Measurements from ENCODE around the gene TP63.

TP63 gene

DNA sequence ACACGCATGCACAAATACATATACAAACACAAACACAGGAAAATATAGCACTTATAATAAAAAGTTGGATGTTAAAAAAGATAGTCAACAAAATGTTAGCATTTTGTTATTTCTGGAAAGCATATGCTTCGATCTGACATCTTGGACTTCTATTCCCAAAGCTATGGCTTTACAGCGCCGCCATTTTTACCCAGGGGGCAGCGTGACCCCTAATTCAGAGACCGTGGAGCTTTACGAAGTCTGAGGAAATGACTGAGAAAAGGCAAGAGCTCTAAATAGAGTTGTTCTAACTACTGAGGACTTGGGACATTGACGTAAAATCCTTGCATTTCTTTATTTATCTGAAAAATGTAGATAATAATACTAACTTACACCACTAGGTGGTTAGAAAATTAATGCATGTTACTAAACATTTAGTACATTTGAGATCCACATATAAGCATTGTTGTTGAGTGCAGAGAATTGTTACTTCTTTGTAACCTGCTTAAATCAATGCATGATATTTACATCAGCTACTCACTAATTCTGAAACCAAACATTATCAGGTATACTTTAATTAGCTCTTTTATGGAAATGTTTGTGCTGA, 155.4 kb downstream of the TP63 start:
- no peak for DNase-seq

DNA sequence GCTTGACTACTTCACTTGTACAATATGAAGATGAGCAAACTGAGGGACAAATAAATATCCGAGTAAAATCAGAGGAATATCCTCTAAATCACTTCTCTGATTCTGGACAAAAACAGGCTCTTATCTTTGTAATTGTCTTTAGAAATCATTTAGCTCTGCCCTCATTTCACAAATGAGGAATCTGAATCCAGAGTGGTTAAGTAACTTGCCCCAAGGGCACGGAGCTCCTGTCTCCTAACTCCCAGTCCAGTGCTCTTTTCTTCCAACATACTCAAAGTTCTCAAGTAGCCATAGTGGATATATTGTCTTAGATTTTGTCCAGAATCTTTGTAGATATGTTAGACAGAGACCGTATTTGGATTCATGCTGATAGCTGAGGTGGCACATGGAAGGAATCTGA, 156.0 kb downstream of the TP63 start:
- DNase-seq, result no peak

DNA sequence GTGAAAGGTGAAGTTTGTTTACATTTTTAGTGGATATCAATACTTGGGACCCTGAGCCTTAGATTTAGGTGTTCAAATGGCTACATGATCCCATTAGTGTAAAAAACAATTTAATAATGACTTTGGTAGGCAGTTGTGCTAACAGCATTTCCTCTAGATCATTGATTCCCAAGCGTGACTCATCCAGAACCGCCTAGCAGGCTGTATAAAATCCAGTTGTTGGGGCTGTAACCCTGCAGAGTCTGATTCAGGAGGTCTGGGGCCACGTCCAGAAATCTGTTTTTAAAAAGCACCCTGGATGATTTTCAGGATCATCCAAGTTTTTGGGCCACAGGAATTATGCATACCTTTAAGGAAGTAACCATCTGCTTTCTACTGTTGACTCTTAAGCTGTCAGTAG, 156.4 kb downstream of the TP63 start:
- DNase-seq, result no peak

DNA sequence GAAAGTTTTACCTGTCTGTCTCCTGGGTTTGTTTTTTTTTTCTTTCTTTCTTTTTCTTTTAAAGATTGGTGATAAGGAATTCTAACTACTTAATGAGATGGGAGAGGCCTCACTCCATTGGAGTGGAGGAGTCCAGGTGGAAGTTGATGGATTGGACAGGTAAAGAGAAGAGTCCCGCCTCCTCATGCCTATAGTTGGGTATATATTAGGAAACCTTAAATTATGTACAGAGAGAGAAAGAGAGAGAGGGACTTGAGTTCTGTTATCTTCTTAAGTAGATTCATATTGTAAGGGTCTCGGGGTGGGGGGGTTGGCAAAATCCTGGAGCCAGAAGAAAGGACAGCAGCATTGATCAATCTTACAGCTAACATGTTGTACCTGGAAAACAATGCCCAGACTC, 158.2 kb downstream of the TP63 start:
- DNase-seq, result no peak

DNA sequence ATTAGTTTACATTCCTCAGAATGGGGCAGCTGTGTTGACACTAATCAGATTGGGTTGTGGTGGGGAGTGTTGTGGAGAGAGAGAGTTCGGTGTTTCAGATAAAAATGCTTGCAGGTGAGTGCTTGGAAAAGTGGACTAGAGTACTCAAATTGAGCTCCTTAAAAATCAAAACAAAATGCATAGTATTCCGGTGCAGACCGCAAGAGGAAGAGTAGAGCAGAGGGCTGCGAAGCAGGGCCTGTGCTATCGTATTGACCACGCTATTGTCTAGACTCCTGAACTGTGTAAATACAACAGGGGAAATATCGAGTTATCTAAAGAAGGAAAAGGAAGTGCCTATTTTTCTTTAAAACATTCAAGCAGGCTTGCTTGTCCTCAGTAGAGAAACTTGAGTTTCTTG, 159.5 kb downstream of the TP63 start:
- no peak for DNase-seq

DNA sequence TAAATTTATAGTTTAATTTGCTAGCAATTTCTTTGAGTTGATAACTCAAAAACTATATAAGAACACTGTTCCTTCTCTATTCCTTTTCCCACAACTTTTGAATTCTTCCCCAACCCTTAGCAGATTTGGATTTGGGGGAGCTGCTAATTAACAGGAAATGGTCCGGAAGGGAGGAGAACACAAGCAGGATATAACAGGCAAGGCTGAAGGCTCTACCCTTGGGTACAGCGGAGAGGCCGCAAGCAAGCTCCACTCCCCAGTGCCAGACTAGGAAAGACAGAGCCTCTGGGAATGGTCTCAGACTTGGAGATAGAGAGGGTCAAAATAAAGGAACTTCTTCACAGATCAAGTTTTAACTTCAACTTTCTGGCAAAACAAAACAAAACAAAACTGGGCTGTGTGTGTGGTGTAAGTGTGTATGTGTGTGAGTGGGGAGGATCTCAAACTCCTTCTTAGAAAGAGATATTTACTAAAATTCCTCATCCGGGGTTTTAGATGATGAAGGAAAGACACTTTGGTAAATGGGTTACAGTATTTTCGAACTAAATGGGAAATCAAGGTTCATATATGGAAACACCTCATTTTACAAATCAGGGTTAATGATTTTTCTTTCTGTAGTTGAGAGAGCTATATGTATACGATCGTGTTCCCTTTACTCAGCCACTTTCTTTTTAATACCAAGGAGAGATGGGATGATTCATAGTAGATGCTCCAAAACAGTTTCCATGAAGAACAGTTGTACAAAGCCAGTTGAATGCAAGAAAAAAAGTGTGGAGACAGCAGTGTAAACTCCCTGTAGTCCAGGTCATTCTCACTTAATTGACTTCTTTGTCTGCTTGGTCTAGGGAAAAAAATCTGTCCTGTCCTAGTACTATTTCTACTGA, 161.1 kb downstream of the TP63 start:
- DNase-seq, result no peak

DNA sequence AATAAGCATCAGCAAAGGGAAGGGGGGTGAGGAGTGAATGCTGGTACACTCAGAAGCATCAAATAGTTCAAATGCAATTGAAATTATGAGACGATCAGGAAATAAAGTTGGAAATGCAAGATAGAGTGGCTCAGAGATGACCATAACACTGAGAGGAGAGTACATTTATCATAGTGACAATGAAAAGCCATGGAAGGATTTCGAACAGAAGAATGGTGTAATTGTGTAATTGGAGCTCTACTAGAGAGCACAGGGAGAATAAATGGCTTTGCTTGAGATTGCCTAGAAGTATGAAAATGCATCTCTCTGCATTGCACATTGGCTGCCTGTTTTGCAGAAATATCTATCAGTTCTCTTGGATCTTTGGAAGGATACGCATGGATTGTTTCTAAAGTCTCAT, 163.3 kb downstream of the TP63 start:
- no peak for DNase-seq

DNA sequence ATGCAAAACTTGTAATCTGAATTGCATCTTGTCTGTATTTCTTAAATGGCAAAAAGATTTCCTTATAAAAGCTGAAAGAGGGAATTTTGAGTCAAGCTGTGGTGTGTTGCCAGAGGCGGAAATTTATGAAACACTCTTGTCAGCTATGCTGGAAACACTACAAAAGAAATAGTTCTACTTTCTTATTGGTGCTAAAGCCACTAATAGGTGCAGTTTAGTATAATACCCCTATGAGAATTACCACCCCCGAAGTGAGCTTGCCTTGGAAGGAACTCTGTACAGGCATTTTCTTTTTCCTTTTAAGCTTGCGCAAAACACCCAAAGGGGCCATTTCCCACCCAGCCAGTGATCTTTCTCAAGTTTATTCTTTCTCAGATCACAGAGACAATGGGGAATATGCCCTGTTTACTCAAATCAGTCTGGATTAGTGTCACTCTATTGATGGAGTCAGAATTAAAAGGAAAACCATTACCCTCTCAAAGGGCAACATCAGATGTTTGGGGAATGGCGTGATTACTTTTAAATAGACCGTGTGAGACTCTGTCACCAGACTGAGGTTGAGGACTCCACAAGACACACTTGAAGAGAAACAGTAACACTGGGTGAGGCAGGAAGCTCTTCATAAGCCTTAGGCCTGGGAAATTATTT, 166.0 kb downstream of the TP63 start:
- no peak for DNase-seq

DNA sequence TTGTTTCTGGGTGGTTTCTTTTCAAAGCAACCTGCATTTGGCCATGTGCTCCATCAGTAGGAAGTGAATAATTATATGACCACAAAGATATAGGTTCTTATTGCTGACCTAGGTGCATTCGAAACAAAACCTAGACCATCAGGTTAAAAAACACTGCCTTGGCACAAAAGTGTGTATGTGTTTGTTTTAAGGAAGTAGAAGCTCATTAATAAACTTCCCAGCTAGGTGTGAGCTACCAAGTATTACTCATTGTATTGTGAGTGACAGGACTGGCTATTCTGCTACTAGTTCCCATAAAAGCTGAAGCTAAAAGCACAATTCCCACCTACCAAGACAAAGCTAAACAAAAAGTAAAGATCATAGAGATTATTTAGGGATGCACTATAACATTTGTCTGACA, 168.2 kb downstream of the TP63 start:
- no peak for DNase-seq

DNA sequence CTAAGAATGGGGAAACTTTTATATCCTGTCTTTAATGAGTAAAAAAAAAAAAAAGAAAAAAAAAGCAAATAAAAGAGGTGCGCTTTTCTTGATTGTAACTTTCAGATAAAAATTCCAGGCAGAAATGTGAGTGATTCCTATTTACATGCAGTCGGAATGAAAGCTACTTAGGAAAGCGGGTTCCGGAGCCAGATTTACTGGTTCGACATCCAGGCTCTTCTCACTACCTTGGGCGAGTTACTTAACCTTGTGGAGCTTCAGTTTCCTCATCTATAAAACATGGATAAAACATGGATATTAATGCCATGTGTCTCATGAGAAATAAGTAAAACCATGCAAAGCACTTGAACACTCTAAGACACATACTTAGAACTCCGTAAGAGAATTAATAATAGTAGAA, 169.2 kb downstream of the TP63 start:
- no peak for DNase-seq

DNA sequence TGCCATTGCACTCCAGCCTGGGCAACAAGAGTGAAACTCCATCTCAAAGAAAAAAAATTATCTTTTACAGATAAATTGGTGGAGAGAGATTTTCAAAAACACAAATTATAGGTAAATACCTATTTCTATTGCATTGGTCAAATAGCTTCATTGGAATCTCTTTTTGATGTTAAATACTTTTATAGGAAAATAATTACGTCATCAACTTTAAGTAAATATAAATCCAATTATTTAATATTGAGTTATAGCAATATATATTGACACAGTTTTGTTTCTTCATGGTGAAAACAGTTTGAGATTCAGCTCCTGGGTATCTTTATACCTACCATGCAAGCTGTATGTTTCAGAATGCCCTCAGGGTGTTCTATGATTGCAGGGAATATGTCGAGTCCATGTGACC, 172.1 kb downstream of the TP63 start:
- DNase-seq, result no peak

DNA sequence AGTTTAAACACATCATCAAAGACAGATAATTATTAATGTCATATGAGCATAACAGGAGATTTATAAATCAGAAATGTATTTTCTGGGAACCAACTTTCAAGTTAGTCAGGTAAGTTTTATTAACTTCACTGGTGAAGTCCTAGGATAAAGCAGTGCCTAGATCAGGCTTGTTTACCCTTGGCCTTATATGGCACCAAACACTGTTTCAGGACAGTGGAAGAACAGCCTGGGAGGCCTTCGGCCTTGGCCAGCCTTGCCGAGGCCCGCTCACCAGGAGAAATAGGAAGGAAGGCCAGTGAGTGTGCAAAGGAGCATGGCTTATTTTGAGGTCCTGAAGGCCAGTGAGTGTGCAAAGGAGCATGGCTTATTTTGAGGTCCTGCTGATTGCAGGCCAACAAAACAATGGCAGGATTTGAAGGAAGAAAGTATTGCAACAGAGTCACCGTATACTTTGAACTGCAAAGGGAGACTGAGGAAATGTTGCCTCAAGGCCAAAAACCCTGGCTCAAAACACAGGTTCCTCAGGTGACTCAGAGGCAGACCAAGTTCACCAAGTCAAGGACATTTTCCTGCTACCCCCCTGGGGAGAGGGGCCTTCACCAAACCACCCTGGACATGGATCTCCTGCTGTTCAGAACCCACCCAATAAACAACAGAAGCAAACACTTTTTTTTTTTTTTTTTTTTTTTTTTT, 174.3 kb downstream of the TP63 start:
- no peak for DNase-seq

DNA sequence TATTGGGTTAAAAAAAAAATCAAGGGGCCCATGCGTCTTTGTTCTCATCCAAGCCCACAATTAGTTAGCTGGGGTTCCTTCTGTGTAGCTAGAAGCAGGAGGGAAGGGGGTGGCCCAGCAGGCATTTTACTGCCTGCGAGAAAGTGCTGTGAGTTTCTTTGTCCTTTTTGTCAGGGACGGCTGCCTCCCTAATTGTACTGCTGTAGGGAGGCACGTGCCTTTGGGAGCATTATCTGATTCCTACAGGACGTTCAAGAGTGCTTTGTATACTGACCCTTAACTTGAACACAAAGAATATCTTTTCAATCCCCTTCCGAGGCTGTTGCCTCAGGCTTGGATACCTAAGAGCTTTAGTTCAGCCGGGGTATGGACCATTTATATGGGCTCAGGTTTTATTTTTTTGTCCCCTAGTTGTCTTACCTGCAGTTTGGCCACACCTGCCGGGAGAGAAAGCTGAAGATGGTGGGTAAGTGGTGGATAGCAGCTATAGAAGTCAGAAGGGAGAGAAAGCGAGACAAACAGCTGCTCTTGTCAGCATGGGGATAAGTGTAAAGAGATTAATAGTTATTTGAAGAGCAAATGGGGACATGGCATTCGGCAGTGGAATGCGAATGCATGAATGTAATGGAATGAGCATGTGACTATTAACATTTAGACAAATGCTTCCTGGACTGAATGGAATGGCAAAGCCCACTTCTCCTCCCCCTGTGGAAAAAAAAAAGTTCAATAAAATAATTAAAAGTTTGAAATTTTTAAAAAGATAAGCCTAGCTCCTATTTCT, 175.2 kb downstream of the TP63 start:
- no peak for DNase-seq

DNA sequence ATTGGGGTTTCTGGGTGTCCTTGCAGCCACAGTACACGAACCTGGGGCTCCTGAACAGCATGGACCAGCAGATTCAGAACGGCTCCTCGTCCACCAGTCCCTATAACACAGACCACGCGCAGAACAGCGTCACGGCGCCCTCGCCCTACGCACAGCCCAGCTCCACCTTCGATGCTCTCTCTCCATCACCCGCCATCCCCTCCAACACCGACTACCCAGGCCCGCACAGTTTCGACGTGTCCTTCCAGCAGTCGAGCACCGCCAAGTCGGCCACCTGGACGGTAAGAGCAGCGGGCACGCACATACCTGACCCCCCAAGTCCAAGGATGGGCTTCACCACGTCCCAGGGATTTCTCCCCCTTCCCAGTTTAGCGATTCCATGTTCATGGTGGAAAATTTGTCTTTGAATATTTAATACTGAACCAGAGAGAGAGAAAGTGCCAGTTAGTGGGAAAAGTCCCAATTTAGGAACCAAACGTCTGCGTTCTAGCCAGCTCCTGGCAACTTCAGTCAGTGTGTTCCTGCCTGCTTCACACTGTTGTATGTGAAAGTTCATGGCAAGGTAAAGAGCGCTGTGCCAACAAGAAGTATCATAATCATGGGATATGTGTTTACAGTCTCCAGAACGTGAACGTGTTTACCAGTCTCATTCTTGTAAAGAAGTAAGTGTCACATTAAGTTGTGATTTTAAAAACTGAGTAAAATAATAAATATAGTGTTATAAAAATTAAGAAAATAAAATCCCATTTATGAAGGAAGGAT, 177.2 kb downstream of the TP63 start:
- DNase-seq, result no peak

DNA sequence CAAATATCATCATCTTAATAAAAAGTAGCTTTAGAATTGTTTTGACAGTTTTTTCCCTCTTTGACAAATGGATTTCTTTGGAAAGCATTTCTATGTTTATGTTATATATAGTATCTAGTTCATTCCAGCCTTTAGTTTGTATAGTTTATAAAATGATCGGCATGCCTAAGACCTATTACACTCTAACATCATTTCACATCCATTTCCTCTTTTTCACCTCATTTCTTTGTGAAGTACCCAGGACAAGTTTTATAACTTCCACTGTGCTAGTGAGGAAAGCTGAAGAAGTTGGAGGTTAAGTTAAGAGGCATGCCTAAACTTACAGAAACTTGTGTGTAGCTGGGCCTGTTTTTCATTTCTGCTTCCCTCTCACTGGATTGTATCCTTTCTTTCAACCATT, 178.4 kb downstream of the TP63 start:
- no peak for DNase-seq

DNA sequence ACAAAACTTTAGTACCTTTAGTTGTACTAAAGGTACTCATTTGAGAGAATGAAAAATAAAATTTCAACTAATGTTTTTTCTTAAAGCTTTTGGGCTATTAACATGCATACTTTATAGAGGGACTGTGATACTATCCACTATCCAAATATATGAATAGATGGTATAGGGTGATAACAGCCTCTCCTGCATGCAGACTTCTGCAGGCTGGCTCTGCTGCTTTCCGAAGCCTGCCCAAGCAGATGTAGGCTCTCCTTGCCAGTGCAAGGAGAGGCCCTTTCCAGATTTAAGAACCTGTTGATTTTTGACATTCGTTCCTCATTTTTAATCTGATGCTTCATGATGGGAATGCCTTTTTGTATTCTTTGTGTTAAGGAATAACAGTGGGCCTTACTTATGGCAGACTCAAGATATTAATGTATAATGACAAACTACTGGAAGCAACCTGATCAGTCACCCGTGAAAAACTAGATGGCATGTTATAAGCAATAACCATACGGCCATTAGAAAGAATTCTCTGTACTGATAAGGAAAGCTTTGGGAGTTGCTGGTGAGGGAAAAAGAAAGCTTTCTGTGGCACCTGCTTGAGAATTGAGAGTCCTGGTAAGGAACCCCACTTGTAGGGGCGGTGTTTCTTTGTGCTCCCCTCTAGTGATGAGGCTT, 181.7 kb downstream of the TP63 start:
- no peak for DNase-seq

DNA sequence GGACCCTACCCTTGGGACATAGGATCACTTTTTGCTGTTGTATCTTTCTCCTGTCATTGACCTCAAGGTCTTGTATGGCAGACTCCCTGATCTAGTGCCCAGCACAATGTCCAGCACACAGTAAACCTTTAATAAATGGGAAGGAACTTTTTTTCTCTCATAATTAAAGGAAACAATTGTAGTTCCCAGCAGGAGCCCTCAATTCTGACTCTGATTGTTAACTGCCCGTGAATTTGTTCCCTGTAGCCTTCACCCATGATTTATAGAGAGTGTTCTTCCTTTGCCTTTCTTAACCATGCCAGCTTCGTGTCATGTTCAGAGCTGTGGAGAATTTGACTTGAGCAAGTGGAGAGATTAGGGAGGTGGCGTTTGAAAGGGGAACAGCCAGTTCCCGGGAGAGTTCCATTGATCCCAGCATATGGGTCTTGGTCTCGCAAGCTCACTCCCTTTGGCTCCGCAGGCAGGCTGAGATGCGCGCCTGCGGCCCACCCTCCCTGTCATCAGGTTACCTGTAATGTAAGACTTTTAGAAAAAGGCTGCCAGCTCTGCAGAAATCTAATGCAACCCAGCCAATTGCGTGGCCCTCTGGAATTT, 182.6 kb downstream of the TP63 start:
- no peak for DNase-seq

DNA sequence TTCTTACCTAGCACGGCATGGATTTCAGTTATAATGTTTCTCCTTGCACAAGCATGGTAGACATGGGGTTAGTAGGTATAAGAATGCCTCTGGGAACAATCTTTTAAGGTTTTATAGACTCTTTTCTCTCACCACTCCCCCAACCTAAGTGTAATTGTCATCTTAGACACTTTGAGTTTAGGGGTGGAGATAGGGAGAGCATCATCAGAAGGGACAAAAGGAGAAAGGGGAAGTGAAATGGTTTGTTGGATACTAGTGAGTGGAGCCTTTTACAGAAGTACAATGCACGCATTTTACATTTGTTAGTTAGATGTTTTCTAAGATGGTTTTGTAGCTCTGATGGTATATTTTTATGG, 189.2 kb downstream of the TP63 start:
- DNase-seq, result no peak

DNA sequence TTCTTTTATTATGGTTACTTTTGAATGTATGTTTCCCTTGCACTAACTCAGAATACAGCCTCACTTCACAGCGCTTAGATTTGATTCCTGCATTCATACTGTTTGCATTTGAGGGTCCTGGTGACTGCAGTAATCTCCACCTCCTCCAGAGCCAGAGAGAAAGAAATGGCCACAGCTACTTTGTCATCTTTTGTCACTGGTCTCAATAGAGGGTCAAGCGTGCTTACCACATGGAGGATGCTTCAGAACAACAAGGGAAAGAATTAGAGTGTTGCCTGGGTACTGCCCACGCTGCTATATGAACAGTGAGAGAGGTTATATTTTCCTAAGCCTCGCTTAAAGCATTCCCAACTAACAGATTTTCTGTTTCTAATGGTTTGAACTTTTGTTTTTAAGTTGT, 190.1 kb downstream of the TP63 start:
- no peak for DNase-seq

DNA sequence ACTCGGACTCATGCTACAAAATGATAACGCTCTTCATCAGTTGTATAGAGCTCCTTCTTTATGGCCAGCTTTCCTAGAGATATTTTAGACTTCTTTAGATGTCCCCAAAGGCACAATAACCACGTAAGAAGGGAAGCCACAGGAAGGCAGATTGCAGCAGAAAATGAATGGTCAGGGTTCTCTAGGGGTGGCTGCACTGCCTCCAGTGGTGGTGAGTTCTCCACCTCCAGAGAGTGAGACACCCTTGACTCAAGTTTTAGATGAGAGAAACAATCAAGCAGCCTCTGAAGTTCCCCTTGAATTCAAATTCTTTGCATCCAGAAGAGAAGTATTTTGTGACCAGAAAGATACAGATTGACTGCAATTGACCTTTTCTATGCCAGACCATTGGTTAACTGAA, 191.5 kb downstream of the TP63 start:
- no peak for DNase-seq

DNA sequence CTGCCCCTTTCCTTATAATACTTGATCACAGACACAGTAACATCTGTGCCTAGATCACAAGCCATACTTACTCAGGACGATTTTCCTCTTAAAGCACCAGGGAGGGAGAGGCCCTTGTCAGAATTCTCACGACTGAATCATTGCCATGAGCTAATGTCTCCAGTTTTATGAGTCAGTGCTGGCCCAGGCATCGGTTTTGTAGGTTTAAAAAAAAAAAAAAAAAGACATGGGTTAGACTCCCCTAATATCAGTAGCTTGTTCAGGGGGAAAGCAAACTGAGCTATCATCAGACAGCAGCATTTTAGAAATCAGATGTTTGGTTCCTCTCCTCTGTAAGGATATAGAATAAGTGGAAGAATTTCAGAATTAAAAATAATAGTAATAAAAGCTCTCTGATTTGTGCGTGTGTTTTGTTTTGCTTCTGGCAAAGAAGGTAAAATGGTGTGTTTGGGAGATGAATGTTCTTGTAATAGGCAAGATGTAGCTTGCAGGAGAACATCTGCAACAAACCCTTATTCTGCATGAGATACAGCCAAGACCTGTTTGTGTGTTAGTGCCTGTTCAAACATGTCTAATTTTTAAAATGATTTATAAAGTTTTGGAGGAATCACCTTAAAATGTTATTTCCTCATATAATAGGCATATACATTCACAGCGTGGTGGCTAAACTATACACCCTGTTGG, 193.6 kb downstream of the TP63 start:
- no peak for DNase-seq

All from NCI-H1092 (cell line).